GM18519 (cell line): ENCODE data around the gene WNT3.
"Not testable (repeated sequence)": the region's sequence is repeated elsewhere in the genome, so short reads cannot be mapped to it uniquely, and the experiment has no call there.

Experiments used
- ATAC-seq: cut with Tn5 transposase; IDR thresholded peaks from one replicate; pipeline ENCODE4 v1.9.1; 2021; ENCODE audit warnings: mild to moderate bottlenecking, moderate library complexity; ENCODE audit not compliant: unreplicated experiment, low FRiP score

The WNT3 gene

DNA sequence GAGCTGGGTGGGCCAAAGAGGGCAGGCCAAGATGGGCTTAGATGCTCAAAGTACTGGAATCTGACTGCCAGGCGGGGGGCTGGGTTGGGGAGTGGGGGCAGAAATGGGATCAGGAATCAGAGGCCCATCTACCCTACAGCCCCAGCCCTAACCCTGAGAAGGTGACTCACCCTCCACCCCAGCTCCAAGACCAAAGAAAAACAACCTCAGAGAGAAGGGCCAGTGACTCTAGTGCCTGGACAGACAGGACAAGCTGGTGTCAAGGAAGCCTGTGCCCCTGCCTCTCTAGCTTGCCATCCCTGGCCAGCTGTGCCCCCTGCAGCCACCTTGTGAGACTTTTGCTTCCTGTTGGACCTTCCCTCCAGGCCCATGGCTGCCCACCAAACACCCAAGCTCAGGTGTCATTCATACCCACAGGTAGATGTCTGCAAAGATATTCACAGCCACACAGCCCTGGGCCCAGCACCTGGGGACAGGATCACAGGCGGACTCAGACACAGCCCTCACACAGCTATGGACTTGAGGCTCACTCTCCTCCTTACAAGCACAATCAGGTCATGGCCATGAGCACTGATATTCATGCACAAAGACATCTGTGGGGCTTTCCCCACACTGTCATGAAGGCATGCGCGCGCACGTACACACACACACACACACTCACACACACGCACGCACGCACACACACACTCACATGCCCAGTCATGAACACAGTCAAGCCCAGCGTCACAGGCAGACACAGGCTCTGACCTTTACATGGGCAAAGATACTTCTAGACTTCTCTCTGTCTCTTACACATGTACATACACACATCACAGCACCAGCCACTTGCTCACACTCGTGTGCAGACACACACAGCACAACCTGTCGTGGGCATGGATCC is 2.8 kb downstream of the WNT3 start:
- ATAC-seq = no peak

DNA sequence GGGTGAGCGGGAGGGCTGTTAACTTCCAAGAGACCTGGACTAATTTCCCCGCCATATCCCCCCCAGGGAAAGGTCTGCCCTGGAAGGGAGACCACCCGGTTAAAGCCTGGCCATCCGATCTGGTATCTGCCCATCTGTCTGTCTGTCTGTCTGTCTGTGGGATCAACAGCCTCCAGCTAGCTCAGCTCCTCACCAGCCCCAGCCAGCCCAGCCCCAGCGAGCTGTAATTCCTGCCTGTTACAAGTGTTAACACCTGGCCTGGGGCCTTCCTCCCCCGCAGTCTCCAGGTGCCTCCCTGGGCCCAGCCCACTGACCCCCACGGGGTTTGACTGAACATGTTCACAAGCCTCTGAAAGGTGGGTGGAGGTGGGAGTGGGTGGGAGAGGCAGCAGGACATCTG is 4.0 kb downstream of the WNT3 start:
- no peak for ATAC-seq

DNA sequence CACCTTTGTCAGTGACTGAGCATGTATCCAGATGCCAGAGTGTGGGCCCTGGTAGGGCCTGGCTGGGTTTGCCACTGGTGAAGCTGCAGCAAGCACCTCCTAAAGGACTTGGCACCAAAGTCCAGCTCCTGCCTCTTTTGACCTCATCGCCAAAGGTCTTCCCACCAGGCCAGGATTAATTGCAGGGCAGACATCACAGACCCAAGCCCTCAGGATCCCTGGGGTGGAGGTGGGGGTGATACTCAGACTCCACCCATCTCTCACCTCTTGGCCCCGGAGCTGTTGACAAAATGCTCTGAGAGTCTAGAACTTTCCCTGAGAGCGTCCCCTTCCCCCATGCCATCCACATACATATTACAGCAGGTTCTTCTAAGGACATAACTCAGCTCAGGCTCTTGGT is 4.6 kb downstream of the WNT3 start:
- ATAC-seq = no peak

DNA sequence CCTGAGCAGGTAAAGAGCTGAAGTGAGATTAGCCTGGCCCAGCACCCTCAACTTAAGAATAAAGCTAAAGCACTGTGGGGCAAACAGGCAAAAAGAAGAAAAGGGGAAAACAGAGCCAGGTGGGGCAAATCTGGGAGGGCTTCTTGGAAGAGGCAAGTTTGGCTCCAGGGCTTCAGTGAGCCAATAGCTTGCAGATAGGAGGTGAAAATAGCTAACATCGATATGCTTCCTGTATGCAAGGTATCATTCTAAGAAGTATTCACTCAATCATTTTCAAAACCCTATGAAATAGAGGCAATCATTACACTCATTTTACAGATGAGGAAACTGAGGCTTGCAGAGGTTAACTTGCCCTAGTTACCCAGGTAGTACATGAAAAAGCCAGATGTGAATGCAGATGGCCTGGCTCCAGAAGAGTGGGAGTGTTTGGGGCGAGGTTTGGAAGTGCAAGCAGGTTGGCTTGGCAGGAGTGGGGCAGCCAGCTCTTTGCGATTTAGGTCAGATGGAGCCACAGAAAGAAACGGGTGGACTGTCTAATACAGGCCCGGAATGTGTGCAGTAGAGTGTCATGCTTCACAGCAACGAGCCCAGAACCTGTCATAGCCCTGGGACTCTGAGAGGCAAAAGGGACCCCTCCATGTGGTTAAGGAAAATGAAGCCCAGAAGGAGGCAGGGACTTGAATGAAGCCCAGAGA is 5.7 kb downstream of the WNT3 start:
- ATAC-seq = no peak

DNA sequence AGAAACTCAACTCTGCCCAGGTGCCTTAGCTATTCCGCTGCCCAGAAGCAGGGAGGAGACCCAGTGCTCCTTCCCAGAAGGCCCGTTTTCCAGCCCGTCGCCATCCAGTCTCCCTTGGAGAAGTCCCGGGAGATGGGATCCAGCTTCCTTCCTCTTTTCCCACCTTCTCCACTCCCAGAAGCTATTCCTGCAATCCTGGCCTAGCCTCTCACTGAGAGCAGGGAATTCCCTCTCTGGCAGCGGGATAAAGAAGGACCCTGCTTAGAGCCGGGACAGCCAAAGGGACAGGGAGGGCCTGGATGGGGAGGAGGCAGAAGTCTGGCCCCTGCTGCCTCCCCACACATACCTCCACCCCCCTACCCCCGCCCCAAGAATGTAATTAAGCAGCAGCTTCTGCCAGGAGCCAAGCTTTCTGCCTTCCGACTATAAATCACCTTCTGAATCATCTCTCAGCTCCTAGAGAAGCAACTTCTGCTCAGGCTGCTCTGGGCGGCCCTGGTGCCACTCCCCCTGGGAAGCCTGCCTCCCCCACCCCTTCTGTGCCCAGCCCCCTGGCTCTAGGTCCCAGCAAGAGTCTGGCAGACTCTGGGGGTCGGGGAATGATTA is 6.4 kb downstream of the WNT3 start:
- ATAC-seq = no peak

DNA sequence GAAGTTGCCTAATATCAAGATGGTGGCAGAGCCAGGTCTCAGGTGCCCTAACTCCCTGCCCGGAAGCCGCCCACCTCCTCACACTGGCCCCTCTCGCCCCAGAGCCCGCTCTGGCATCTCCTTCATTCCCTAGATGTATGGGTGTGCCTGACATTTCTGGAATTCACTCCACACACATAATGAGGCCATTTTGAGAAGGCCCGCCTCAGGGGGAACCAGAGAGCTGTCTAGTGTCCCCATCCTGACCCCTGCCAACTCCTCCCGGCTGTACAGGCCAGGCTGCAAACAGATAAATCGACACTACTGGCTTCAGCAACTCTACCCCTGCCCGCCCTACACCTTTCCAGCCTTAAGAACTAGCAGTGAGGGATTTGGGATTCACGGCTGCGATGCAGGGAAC is 7.7 kb downstream of the WNT3 start:
- no peak for ATAC-seq

DNA sequence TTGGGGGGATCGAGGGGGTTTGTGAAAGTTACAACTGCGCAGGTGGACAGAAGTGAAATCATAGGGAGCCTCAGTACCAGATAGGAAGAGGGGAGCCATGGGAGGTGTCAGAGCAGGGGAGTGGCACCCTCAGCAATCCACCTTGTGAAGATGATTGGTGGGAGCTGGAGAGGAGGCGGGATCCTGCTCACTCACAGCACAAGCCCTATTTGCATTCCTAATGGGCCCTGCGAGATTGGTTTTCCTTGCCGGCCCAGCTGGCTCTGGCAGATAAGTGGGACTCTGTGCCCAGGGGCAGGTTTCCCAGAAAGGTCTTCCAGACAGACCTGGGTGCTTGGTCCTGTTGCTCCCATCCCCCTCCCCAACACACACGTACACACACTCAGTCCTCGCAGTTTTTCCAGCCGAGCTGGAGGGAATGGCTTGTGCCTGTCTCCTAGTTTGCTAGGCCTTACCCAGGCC is 9.4 kb downstream of the WNT3 start:
- ATAC-seq = no peak

DNA sequence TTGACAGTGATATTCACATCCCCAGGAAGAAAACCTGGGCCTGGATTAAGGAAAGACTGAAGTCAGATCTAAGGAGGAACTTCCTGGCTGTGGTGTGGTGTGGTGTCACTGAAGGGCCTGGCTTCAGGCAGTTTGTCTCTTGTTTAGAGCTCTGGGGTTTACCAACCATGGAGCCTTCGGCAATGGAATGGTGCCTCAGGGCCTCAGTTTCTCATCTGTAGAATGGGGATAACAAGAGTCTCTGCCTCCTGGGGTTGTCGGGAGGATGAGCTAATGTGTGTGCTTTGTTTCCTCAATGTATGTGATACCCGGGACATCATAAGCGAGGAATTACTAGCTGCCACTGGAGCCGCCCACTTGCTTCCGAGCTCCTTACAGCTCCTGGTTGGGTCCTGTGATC is 12.7 kb downstream of the WNT3 start:
- no peak for ATAC-seq

DNA sequence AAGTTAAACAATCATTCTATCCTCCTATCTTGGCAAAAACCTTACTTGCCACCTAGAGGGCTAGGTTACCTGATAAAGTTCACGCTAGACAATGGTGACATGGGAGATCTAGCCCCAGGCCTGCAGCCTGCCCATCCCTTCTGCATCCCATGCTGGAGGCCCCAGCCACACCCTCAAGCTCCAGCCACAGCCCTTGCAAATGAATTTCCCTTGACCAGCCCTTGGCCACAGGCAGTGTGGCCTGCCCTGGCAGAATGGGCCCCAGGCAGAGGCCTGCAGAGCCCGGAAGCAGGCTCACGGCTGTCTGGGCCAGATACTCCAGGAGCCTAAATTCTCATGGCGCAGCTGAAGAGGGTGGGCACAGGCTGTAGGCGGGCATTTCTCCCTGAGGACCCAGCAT is 14.9 kb downstream of the WNT3 start:
- no peak for ATAC-seq

DNA sequence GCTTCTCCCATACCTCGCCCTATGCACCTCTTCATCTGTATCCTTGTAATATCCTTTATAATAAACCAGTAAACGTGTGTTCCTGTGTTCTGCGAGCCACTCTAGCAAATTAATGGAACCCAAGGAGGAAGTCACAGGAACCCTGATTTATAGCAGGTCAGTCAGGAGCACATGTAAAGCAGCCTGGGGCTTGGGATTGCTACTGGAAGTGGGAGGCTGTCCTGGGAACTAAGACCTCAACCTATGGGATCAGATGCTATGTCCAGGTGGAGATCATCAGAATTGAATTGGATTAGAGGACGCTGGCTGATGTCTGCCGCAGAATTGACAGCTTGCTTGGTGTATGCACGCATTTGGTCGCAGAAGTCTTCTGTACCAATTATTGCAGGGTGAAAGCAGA is 15.7 kb downstream of the WNT3 start:
- ATAC-seq = no peak

DNA sequence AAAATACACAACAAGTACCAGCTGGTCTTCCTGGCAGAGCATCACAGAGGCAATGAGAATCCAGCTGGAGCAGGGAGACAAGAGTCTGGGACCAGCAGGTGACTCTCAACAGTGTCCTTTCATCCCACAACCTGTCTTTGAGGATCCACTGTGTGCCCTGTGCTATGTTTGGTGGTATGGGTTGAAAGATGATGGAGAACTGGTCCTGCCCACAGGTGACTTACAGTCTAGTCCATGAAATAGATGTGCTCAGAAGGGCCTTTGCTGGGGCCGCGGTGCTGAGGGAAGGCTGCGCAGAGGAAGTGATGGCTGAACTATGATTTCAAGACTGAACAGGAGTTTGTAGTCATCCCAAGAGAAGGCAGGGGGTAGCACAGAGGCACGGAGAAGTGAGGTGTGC is 17.9 kb downstream of the WNT3 start:
- no peak for ATAC-seq

DNA sequence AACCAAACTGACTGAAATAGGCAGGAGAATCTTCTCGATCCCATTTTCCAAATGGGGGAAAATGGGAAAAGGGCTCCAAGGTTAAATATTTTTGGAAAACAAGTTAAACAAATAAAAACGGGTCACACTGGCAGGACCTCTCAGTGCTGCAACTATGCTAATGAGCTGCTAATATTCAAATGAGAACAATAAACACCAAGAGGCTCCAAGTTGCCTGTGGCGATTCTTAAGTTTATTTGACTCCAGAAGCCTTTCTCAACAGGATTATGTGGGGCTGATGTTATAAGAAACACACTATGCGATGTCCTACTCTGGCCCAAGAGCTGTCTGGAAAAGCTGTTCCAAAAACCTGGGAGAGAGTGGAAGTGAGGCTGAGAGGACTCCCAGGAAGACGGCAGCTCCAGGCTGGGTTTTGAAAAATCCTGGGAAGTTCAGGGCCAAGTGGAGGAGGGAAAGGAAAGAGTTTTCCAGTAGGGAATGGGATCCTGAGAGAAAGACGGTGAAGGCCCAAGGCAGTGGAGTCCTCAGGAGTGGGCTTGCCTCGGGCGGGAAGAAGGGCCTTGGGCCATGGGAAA is 21.4 kb downstream of the WNT3 start:
- no peak for ATAC-seq

DNA sequence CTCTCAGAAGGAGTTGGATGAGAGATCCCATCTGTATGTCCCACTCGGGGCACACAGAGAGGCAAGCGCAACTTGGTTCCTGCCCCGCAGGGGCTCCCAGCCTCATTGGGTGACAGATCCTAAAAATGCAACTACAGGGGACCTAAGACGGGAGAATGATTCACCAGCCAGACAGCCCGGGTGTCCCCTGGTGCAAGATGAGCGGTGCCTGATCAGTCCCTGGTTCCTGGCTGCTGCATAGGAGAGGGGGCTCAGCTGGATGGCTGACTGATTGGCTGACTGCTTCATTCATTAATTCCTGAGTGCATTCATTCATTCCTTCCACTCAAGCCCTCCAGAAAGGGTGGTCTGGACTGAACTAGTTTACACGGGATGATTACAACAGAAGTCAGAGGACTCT is 22.0 kb downstream of the WNT3 start:
- ATAC-seq = no peak

DNA sequence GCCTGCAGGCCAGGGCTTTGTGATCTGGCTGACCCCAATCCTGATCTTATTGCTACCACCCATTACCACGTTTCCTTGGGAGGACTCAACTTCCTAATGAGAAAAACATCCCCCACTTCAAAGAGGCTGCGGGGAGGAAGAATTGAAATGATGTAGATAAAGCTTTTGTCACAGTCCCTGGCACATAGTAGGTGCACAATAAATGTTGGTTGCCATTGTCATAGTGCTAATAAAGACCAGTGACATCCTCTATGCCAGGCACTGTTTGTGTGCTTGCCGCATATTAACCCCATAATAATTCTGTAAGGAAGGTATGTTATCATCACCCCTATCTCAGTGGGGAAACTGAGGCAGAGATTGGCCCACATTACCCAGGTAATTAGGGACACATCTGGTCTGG is 22.4 kb downstream of the WNT3 start:
- ATAC-seq = no peak

DNA sequence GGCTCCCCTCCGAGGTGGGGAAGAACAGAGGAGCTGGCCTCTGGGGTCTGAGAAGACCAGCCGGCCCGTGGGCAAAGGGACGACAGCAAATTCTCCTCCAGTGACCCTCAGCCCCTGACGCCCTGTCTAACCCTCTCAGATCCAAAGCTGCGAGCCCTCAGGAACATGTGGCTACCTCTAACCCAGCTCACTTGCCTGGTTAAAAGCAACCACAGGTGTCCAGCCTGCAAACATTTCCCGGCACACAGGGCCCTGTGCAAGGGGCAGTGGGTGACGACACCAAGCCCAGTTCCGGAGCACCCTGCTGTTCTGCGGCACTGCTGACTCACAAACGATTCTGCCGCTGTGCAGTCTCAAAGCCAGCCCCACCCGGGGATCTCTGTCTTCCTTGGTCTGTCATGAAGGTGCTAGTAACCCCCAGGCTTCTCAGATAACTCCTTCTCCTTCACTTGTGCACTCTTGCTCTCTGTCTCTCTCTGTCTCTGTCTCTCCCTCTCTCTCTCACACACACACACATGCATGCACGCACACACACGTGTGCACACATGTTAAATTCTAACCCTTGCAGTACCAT is 23.0 kb downstream of the WNT3 start:
- ATAC-seq = no peak

DNA sequence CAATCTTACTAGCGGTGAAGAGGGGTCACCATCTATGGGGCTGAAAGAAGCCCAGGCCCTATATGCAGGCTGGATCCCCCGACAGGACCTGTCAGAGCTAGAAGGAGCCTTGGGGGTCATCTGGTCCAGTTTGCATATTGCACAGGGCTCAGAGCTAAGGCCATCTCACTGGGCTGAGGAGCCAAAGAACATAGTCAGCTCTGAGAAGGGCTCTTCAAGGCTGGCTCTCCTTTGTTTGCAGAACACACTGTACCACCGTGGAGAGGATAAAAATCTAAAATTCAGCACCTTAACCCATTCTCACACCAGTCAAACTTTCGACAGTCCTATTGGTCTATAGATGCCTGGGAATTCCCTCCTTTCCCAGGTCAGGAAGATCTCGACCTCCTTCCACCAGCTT is 24.2 kb downstream of the WNT3 start:
- ATAC-seq = no peak

DNA sequence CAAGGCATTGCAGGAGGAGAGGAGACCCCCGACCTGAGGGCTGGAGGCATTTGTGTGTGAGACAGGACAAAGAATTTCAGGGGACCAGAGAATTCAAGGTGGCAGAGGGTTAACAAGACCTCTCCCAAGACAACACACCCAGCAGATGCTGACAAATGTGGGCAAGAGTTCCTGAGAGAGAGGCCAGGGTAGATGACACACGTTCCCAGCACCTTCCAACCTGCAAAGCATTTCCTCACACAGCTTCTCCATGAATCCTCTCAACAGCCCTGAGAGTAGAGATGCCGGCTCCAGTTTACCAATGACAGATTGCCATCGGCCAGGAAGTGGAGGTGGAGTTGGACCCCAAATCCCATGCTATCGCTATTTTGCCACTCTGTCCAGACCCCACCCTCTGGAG is 25.0 kb downstream of the WNT3 start:
- ATAC-seq = no peak

DNA sequence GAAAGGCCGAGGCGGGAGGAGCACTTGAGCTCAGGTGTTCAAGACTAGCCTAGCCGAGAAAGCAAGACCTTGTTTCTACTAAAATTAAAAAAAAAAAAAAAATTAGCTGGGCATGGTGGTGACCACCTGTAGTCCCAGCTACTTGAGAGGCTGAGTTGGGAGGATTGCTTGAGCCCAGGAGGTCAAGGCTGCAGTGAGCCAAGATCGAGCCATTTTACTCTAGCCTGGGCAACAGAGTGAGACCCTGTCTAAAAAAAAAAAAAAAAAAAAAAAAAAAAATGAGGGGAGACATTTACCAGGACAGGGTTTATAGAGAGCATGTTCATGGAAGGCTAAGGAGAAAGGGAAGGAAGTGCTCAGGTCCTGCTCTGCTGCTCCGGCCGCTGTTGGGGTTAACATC is 25.5 kb downstream of the WNT3 start:
- ATAC-seq = not testable (repeated sequence)

DNA sequence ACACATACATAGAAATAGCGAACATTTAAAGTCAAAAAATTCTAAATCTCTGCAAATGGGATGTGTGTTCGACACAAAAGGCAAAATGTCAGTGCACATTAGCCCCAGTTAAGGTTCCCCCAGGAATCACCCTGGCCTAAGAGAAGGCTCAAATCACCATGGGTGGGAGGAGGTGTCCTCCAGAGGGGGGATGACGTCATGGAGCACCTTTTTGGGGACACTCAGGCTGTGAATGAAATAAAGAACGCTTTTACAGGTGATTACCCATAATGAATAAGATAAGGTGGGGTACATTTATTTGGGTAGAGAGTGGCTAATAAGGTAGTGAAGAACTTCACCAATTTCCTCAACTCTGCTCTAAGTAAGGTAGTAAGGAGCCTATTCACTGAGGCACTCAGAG is 26.4 kb downstream of the WNT3 start:
- no peak for ATAC-seq

DNA sequence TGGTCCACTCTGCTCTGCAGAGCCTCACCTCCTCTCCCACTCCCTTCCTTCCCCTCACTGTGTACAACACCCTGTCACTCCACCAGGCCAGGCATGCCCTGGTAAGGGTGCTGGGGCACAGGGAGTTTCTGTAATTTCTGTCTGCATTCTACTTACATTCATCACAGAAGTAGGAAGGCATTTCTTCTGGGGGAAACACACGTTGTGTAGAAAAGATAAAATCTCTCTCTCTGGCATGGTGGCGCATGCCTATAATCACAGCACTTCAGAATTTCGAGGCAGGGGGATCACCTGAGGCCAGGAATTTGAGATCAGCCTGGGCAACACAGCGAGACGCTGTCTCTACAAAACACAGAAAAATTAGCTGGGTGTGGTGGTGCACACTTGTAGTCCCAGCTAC is 27.0 kb downstream of the WNT3 start:
- ATAC-seq = no peak

DNA sequence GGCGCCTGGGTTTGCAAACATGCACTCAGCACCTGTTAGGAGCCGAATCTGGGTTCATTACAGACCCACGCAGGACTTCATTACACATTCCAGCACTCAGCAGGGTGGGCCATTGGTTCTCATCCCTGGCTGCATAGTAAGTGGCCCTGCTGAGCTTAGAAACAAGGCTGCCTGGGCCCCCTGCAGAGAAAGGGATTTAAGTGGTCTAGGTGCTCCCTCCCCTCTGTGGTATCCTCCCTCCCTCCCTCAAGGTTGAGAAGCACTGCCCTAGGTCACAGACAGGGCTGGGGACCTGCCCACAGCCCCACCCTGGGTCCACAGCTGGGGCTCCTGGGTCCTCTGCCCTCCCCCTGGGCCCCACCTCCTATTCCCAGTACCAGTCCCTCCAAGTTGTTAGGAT is 28.3 kb downstream of the WNT3 start:
- ATAC-seq = no peak
